ENCODE data around the gene UNC5C. TPM values are rescaled to one million over a fixed set of nuclear protein-coding genes. Genes with fewer than 3 reads are reported as not detected.

The UNC5C gene
- total RNA-seq, 4 donors from 2014 or later = 1.2 to 5.0 (median 3.0) TPM

DNA sequence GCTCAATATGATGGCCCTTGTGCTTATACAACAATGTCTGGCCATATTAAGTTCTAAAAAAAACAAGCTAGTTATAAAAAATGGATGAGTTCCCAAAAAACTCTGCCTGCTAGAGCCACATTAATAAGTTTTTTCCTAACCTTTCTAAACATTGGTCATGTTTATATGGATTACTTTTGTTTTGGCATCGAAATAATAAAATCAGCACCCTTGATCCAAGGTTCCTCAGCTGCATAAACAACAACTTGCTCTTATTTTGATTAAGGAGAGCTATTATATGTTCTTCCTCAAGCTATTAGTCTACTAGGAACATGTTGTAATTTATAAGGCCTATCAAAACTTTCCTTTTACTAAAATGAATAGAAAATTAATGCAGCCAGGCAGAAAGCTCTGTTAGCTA is 48.4 kb downstream of the UNC5C start:
- no peak overlapping the region for H3K4me3 ChIP-seq
- H3K27me3 ChIP-seq = no peaks in the 10 kb centered on the region
- H3K4me1 ChIP-seq = peaks cover 0 to 15% (median 0%) of the 10 kb centered on the region in 4 donors
- no peaks in the 10 kb centered on the region for H3K9me3 ChIP-seq
- DNase-seq (ENCODE audit: low spot score in 2 of 2) = no peak
- H3K36me3 ChIP-seq = no peaks in the 10 kb centered on the region
- no peak for TF ChIP-seq EP300 (IDR thresholded peaks at IDR 0.05)
- no peak for TF ChIP-seq POLR2A (IDR thresholded peaks at IDR 0.05)
- TF ChIP-seq, protein P1, sequence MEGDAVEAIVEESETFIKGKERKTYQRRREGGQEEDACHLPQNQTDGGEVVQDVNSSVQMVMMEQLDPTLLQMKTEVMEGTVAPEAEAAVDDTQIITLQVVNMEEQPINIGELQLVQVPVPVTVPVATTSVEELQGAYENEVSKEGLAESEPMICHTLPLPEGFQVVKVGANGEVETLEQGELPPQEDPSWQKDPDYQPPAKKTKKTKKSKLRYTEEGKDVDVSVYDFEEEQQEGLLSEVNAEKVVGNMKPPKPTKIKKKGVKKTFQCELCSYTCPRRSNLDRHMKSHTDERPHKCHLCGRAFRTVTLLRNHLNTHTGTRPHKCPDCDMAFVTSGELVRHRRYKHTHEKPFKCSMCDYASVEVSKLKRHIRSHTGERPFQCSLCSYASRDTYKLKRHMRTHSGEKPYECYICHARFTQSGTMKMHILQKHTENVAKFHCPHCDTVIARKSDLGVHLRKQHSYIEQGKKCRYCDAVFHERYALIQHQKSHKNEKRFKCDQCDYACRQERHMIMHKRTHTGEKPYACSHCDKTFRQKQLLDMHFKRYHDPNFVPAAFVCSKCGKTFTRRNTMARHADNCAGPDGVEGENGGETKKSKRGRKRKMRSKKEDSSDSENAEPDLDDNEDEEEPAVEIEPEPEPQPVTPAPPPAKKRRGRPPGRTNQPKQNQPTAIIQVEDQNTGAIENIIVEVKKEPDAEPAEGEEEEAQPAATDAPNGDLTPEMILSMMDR (IDR thresholded peaks at IDR 0.05) = no peak
- H3K27ac ChIP-seq = no peak overlapping the region
- WGBS, 2 donors = 46 to 57% methylated on average over 1 of the region's 1 CpG

DNA sequence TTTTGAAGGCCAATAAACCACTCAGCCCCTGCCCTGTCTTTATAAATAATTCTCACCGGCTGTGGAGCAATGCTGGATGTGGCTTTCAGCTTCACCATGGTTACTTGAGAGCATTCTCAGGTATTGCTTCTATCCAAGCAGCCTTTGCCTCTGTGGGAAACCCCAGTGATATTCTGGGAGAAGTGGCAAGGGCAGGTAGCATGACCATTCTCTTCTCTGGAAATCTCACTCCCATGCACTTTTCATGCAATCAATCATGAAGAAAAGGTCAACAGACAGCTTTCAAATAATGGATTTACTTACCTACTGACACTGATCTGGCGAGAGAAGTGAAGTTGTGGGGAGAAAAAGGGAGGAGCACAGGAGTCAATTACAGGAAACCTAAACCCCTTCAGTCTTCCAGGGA is 49.5 kb downstream of the UNC5C start:
- 62 to 81% methylated on average over 2 of the region's 2 CpGs for WGBS, 2 donors
- TF ChIP-seq EP300 (IDR thresholded peaks at IDR 0.05) (no peak), POLR2A (IDR thresholded peaks at IDR 0.05) (no peak)
- TF ChIP-seq, protein P1 (IDR thresholded peaks at IDR 0.05) = no peak
- Histone ChIP-seq H3K36me3 (no peaks in the 10 kb centered on the region), H3K27ac (no peak overlapping the region), H3K9me3 (no peaks in the 10 kb centered on the region), H3K4me3 (no peak overlapping the region), H3K27me3 (no peaks in the 10 kb centered on the region), H3K4me1 (peaks cover 0 to 5% (median 0%) of the 10 kb centered on the region in 4 donors)
- DNase-seq (ENCODE audit: low spot score in 2 of 2) = no peak

DNA sequence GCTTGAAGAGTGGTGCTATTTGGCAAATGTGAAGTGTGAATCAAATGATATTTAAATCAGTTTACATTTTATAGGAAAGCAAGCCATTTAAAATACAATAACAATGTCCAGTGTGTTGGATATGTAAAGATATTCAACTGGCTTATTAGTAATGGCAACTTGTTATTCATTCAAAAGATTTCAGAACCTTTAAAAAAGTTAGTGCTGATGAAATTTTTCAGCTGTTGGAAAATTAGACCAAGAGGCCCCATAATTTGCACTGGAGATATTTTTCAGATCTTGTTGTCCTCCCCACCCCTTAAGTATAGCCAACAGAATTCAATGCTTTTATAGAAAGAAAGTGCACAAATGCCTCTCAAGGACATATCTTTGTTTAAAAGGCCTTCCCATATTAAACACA is 54.6 kb downstream of the UNC5C start:
- Histone ChIP-seq H3K27me3 (no peaks in the 10 kb centered on the region), H3K36me3 (no peaks in the 10 kb centered on the region), H3K4me3 (no peak overlapping the region), H3K4me1 (no peaks in the 10 kb centered on the region), H3K27ac (no peak overlapping the region), H3K9me3 (no peaks in the 10 kb centered on the region)
- TF ChIP-seq POLR2A (IDR thresholded peaks at IDR 0.05) (no peak), EP300 (IDR thresholded peaks at IDR 0.05) (no peak)
- TF ChIP-seq, protein P1 (IDR thresholded peaks at IDR 0.05) = no peak
- DNase-seq (ENCODE audit: low spot score in 2 of 2) = no peak

DNA sequence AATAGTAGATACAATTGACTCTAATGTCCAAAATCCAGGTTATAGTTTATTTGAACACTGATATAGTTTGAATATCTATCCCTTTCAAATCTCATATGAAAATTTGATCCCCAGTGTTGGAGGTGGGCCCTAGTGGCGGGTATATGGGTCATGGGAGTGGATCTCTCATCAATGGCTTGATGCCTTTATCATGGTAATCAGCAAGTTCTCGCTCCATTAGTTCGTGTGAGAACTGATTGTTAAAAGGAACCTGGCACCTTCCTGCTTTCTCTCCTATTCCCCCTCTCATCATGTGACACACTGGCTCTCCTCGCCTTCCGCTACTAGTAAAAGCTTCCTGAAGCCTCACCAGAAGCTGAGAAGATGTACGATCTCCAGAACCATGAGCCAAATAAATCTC is 70.1 kb downstream of the UNC5C start:
- Histone ChIP-seq H3K36me3 (no peaks in the 10 kb centered on the region), H3K9me3 (no peaks in the 10 kb centered on the region), H3K4me3 (no peak overlapping the region), H3K4me1 (no peaks in the 10 kb centered on the region), H3K27me3 (no peaks in the 10 kb centered on the region), H3K27ac (no peak overlapping the region)
- no peak for DNase-seq (ENCODE audit: low spot score in 2 of 2)
- TF ChIP-seq EP300 (IDR thresholded peaks at IDR 0.05) = no peak
- TF ChIP-seq, protein P1 (IDR thresholded peaks at IDR 0.05) = no peak
- TF ChIP-seq POLR2A (IDR thresholded peaks at IDR 0.05) = no peak
- 95% methylated on average over 6 of the region's 6 CpGs for WGBS, 2 donors

DNA sequence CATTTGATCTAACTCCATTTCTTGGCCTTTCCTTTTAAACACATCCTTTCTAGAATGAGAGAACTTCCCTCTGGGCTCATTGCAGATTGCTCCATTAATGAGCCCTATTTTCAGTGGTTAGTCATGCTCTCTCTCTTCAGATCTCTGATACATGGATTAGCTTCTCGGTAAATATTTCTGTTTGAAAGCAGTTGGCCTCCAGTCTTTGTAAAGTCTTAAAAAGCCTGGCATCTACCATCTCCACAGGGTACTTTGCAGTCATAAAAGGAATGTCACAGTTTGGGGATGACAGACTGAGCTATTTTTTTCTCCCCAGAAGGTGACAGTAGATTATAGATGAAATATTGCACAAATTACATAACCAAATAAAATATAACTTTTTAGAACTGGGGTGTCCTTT is 72.7 kb downstream of the UNC5C start:
- H3K36me3 ChIP-seq = no peaks in the 10 kb centered on the region
- 54 to 59% methylated on average over 1 of the region's 1 CpG for WGBS, 2 donors

More for the DNA sequence above, 72.7 kb downstream of the UNC5C start:
- Histone ChIP-seq H3K27me3 (no peaks in the 10 kb centered on the region), H3K27ac (no peak overlapping the region), H3K4me3 (no peak overlapping the region), H3K4me1 (no peaks in the 10 kb centered on the region), H3K9me3 (no peaks in the 10 kb centered on the region)
- TF ChIP-seq, protein P1 (IDR thresholded peaks at IDR 0.05) = no peak
- TF ChIP-seq POLR2A (IDR thresholded peaks at IDR 0.05) (no peak), EP300 (IDR thresholded peaks at IDR 0.05) (no peak)
- no peak for DNase-seq (ENCODE audit: low spot score in 2 of 2)

Measured in tibial nerve (tissue), 4 donors.